Activated CD4-positive, alpha-beta T cell treated with anti-CD3 and anti-CD28 coated beads, Interleukin-2, amount 50 U/mL, for 4 hours (primary cell): ENCODE data around the gene ADI1.
"Not testable (repeated sequence)": the region's sequence is repeated elsewhere in the genome, so short reads cannot be mapped to it uniquely, and the experiment has no call there.

Experiments used
- DNase-seq, 2 experiments: peaks; one replicate each; pipeline ENCODE4 v3.0.0-alpha.2; 2020

ADI1 gene

GRCh38 chr2:3492475-3492787, 26.9 kb downstream of the ADI1 start:
- DNase-seq, result not testable (repeated sequence)

- no peak for DNase-seq
Measured at GRCh38 chr2:3491716-3492474, 27.4 kb downstream of the ADI1 start.

GRCh38 chr2:3491306-3491705, 28.0 kb downstream of the ADI1 start:
- no peak for DNase-seq

GRCh38 chr2:3490191-3491170, 28.9 kb downstream of the ADI1 start:
- no peak for DNase-seq

- DNase-seq, result no peak
Measured at GRCh38 chr2:3489764-3490115, 29.6 kb downstream of the ADI1 start.

GRCh38 chr2:3488855-3489763, 30.2 kb downstream of the ADI1 start:
- DNase-seq, result no peak

- DNase-seq, result no peak
Measured at GRCh38 chr2:3488061-3488531, 31.2 kb downstream of the ADI1 start.

GRCh38 chr2:3487432-3487831, 31.9 kb downstream of the ADI1 start:
- no peak for DNase-seq

- no peak for DNase-seq
Measured at GRCh38 chr2:3487028-3487425, 32.3 kb downstream of the ADI1 start.

- no peak for DNase-seq
Measured at GRCh38 chr2:3486047-3487027, 33.0 kb downstream of the ADI1 start.

- DNase-seq, result no peak
Measured at GRCh38 chr2:3485166-3485565, 34.2 kb downstream of the ADI1 start.

- DNase-seq, result no peak
Measured at GRCh38 chr2:3483986-3484960, 35.1 kb downstream of the ADI1 start.

GRCh38 chr2:3483227-3483985, 35.9 kb downstream of the ADI1 start:
- no peak for DNase-seq

- DNase-seq, result no peak
Measured at GRCh38 chr2:3482363-3482821, 36.9 kb downstream of the ADI1 start.

- DNase-seq, result no peak
Measured at GRCh38 chr2:3481736-3482362, 37.5 kb downstream of the ADI1 start.

- DNase-seq, result no peak
Measured at GRCh38 chr2:3481011-3481400, 38.3 kb downstream of the ADI1 start.

- DNase-seq, result no peak
Measured at GRCh38 chr2:3480352-3481010, 38.9 kb downstream of the ADI1 start.
